Epithelial cell of esophagus (primary cell): ENCODE results near the gene AQP3.

Experiments used
- DNase-seq: peaks from one replicate; pipeline ENCODE4 v3.0.0; 2010; ENCODE audit warnings: low read depth
- H3K4me3 ChIP-seq: 2 replicates; pipeline ENCODE4 v1.5.1; 2011; ENCODE audit warnings: mild to moderate bottlenecking, low read length, control low read depth
- TF ChIP-seq, protein P1 (sequence below): IDR thresholded peaks from 2 replicates; pipeline ENCODE4 v1.5.1; 2011; ENCODE audit warnings: low read depth, mild to moderate bottlenecking, low read length, control low read depth, inconsistent platforms; ENCODE audit not compliant: insufficient read depth; ENCODE audit errors: missing control alignments

Gene AQP3

DNA sequence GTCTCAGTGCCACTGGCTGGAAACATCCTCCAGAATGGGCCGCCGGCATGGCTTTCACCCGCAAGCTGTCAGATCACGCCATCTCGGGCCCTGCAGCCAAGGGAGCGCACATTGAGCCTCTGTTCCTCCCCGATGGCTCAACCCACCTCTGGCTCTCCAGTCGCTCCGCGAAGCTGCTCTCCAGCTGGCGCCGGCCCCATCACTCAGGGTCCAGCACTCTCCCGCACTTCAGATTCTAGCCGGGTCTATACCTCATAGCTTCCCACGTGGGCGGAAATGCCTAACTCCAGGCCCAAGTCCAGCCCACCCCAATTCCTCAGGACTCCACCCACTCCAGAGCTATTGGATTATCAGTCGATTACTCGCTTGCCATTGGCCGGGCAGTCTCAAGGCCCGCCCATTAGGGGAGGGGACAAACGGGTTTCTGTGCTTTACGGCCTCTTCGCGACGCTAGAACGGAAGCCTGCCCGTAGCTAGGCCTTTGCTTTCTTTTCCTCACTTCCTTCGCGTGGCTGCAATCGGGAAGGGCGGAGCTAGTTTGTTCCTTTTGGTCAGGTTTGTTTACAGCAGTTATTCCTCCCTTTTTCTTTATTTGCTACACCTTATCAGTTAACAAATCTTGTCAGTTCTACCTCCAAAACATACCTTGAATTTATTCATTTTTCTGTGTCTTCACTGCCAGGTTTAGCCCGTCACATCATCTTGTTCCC, 26.4 kb upstream of the AQP3 start, which contains the start of gene NOL6:
TSS of gene NOL6 (minus strand) at position 282 of the 710 bp plus-strand sequence. CDS start at position 200, 82 bp downstream.
- TF ChIP-seq, protein P1, sequence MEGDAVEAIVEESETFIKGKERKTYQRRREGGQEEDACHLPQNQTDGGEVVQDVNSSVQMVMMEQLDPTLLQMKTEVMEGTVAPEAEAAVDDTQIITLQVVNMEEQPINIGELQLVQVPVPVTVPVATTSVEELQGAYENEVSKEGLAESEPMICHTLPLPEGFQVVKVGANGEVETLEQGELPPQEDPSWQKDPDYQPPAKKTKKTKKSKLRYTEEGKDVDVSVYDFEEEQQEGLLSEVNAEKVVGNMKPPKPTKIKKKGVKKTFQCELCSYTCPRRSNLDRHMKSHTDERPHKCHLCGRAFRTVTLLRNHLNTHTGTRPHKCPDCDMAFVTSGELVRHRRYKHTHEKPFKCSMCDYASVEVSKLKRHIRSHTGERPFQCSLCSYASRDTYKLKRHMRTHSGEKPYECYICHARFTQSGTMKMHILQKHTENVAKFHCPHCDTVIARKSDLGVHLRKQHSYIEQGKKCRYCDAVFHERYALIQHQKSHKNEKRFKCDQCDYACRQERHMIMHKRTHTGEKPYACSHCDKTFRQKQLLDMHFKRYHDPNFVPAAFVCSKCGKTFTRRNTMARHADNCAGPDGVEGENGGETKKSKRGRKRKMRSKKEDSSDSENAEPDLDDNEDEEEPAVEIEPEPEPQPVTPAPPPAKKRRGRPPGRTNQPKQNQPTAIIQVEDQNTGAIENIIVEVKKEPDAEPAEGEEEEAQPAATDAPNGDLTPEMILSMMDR = no peak
- H3K4me3 ChIP-seq = peak within 1 kb of the TSS; percentile 100

DNA sequence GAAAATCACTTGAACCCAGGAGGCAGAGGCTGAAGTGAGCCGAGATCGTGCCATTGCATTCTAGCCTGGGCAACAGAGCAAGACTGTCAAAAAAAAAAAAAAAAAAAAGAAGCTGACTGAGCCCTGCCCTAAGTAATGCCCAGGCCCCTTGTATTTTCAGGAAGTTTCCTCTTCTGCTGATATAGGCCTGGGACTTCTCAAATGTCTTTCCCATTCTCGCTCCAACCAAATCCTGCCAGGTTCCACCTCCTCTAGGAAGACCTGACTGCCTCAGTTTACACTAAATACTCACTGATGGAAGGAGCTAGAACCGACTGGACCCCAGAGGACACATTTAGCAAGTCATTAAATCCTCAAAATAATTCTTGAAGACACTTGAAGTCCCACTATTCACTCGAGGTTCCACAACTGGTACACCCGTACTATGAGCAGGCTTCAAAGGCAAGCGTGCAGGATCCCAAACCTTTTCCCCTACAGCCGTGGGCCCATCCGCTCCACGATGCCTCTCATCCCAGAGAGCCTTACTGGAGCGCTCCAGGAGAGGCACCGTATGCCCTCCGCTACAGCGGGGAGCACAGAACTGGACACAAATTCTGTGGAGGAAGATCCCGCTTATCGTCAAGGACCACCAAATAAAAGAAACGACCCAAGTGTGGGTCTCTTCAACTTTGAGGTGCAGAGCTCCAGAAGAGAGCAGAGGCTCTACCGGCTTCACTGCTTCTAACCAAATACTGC, 25.7 kb upstream of the AQP3 start:
- DNase-seq = no peak
- TF ChIP-seq, protein P1 = no peak
- peak overlapping the region; percentile 100 for H3K4me3 ChIP-seq

More for the DNA sequence above, 26.4 kb upstream of the AQP3 start, which contains the start of gene NOL6:
- DNase-seq = peak; percentile 99

DNA sequence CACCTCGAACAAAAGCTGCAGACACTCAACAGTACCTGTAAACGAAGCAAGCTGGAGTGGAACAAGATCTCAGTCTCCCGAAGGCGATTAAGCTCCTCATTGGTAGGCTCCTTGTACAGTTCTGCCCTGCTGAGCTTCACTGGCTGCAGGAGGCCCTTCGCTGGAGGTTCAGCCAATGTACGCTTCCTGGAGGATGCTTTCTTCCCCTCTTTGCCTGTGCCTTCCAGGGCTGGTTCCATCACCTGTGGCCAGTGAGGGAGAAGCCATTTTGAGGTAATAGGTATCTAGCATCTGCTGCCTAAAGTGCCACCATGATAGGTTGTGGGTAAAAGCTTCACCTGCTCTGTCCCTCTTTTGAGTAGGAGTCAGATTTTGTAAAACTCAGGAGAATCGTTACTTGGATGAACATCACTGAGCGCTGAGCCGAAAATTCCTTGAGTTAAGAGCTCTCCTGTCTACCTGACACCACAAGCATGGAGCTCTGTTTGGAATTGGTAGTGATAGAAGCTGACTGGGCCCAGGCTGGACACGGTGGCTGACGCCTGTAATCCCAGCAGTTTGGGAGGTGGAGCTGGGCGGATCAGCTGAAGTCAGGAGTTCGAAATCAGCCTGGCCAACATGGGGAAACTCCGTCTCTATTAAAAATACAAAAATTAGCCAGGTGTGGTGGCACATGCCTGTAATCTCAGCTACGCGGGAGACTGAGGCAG, 24.9 kb upstream of the AQP3 start:
- TF ChIP-seq, protein P1 = no peak
- peak overlapping the region; percentile 100 for H3K4me3 ChIP-seq
- DNase-seq = no peak

DNA sequence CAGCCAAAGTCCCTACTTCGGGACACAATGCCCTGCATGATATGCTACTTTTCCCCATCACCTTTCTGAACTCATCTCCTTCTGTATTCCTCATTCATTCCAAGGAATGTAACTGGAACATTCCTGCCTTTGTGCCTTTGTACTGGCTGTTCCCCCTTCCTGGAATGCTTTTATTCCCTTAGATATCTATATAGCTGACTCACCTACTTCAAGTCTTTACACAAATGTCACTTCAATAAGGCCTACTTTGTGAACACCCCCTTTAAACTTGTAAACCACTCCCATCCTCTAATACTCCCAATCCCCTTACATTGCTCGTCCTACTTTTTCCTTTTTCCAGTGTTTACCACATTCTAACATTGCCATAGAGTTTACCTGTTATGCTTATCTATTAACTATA, 24.0 kb upstream of the AQP3 start:
- TF ChIP-seq, protein P1 = no peak
- H3K4me3 ChIP-seq = no peak overlapping the region
- no peak for DNase-seq

DNA sequence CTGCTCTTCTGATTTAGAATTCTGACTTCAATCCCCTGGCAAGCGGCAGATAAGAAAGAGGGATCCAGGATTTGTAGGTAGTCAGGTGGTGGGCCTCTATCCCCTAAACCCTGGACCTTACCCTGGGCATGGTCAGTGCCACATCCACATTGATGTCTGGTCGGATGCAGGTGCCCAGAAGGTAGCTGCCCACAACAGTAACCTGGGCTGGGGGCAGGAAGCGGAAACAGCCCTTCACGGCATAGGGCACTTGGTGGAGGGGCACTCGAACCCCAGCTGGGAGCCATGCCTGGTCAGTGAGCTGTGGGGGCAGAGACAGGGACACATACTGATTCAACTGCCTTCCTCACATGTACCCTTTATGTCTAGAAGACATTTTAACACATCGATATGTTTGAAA, 22.5 kb upstream of the AQP3 start:
- no peak for DNase-seq
- H3K4me3 ChIP-seq = no peak overlapping the region
- TF ChIP-seq, protein P1 = no peak

DNA sequence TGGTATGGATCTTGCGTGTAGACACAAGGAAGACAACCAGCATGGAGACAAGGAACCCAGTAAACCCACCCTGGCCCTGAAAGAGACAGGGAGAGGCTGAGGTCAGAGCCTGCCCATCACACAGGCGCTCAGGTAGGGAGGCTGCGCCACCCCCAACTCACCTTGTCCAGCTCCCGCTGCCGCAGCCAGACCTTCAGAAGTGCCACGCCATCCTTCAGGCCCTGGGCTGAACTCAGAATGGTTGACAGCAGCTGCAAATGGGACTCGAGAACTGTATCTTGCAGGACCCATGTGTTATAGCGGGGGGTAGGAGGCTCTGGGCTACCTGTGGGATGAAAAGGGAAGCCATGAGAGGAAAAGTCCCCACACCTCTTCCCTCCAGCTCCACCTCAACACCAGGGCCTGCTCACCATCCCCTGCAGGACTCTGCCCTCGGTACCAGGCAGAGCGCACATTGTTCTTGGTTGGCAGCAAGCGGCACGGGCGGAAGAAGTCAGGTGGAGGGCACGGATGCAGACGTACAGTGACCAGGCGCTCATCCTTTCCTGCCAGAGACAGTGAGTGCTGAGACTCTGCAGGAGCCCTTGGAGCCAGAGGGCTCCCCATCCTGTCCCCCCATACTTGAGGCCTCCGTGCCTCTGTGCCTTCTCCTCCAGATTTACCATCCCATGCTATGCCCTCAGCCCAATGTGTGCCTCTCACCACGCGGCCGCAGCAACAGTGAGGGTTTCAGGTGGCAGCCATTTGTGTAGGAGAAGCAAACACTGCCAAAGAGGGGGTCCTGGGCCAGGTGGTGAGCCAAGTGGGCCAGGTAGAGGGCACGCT, 21.6 kb upstream of the AQP3 start:
- DNase-seq = no peak
- H3K4me3 ChIP-seq = no peak overlapping the region
- TF ChIP-seq, protein P1 = no peak
